B cell (primary cell): ENCODE data around the gene SRRM2. TPM values are rescaled to one million over a fixed set of nuclear protein-coding genes. Genes with fewer than 3 reads are reported as not detected.

Experiments used
- ATAC-seq: fragments of 200-7000 bp; cut with Tn5 transposase; one replicate; pipeline ENCODE4 v1.10.0; 2021; ENCODE audit warnings: low read depth, mild to moderate bottlenecking, moderate number of reproducible peaks, moderate library complexity
- CTCF ChIA-PET: fragments of 350-600 bp; sonication (Branson Sonifier 250); formaldehyde crosslinking; loops from one replicate; lab custom pipeline; 2021; ENCODE audit warnings: antibody characterized with exemption, inconsistent platforms; lab: Charles Lee
- POLR2A ChIA-PET: fragments of 350-600 bp; sonication (Branson Sonifier 250); formaldehyde crosslinking; loops from one replicate; lab custom pipeline; 2021; ENCODE audit warnings: antibody characterized with exemption; lab: Charles Lee
- DNase-seq: peaks from one replicate; pipeline ENCODE4 v3.0.0; 2013
- H2AFZ ChIP-seq: 2 replicates; pipeline ENCODE4 v1.6.1; 2012; ENCODE audit warnings: mild to moderate bottlenecking, low read depth, low read length; ENCODE audit not compliant: insufficient read depth, poor library complexity, severe bottlenecking
- H3K27ac ChIP-seq, 2 donors: 1 replicate in 1 of 2; 2 replicates in 1 of 2; pipeline ENCODE4 v1.5.1; 2012 to 2013; ENCODE audit warnings: low read length in 2 of 2, mild to moderate bottlenecking in 2 of 2, moderate library complexity in 1 of 2
- H3K27me3 ChIP-seq, 4 experiments: fragments of 200-600 bp in 1 of 4; sonication (generic) in 1 of 4; replicated peaks in 1 of 4; 1 replicate in 2 of 4; 2 replicates in 2 of 4; pipeline versions ENCODE4 v1.6.1 to v1.7.0; 2013 to 2016; ENCODE audit warnings: low read length in 3 of 4, mild to moderate bottlenecking in 2 of 4, mixed read lengths in 1 of 4, moderate library complexity in 1 of 4; ENCODE audit not compliant: insufficient read depth in 4 of 4, control insufficient read depth in 3 of 4; ENCODE audit errors: control extremely low read depth in 1 of 4
- H3K36me3 ChIP-seq, 2 experiments: replicated peaks in 1 of 2; 1 replicate in 1 of 2; 2 replicates in 1 of 2; pipeline versions ENCODE4 v1.6.1 to v1.7.1; 2013; ENCODE audit warnings: low read length in 1 of 2; ENCODE audit not compliant: insufficient read depth in 2 of 2, control insufficient read depth in 1 of 2; ENCODE audit errors: control extremely low read depth in 1 of 2, extremely low read depth in 1 of 2
- H3K4me1 ChIP-seq, 2 donors: fragments of 200-600 bp in 1 of 2; sonication (generic) in 1 of 2; 1 replicate in 1 of 2; 2 replicates in 1 of 2; pipeline versions ENCODE4 v1.5.1 to v1.6.1; 2013 to 2017; ENCODE audit warnings: low read length in 2 of 2; ENCODE audit not compliant: control insufficient read depth in 2 of 2, insufficient read depth in 2 of 2
- H3K4me2 ChIP-seq: replicated peaks from 2 replicates; pipeline ENCODE3; 2012; ENCODE audit warnings: mild to moderate bottlenecking, low read depth, low read length; ENCODE audit not compliant: poor library complexity, severe bottlenecking
- H3K4me3 ChIP-seq, 5 experiments: fragments of 200-600 bp in 1 of 5; sonication (generic) in 1 of 5; 1 replicate in 3 of 5; 2 replicates in 2 of 5; pipeline versions ENCODE4 v1.5.1 to v1.7.0; 2011 to 2016; ENCODE audit warnings: low read length in 4 of 5, mild to moderate bottlenecking in 4 of 5, low read depth in 2 of 5, control low read depth in 1 of 5, moderate library complexity in 1 of 5; ENCODE audit not compliant: insufficient read depth in 1 of 5; ENCODE audit errors: control extremely low read depth in 1 of 5, extremely low read depth in 1 of 5
- H3K79me2 ChIP-seq: fragments of 200-600 bp; sonication (generic); one replicate; pipeline ENCODE4 v1.6.0; 2016; ENCODE audit warnings: low read length; ENCODE audit not compliant: control insufficient read depth, insufficient read depth
- H3K9ac ChIP-seq: fragments of 200-600 bp; sonication (generic); 2 replicates; pipeline ENCODE4 v1.6.1; 2017; ENCODE audit warnings: mild to moderate bottlenecking, low read length, moderate library complexity
- H3K9me3 ChIP-seq, 3 donors: one replicate each; pipeline versions ENCODE4 v1.6.1 to v1.7.1; 2013; ENCODE audit warnings: low read length in 2 of 3; ENCODE audit not compliant: control insufficient read depth in 2 of 3, insufficient read depth in 1 of 3; ENCODE audit errors: control extremely low read depth in 1 of 3
- H4K20me1 ChIP-seq: 2 replicates; pipeline ENCODE4 v1.6.0; 2012; ENCODE audit warnings: mild to moderate bottlenecking, low read length; ENCODE audit not compliant: insufficient read depth, control insufficient read depth, poor library complexity, severe bottlenecking
- H3K27ac Mint-ChIP-seq: one replicate; pipeline ENCODE4 v1.8.0; 2021; ENCODE audit warnings: mixed read lengths
- H3K27me3 Mint-ChIP-seq: one replicate; pipeline ENCODE4 v1.8.0; 2021; ENCODE audit warnings: mixed read lengths
- H3K4me1 Mint-ChIP-seq: one replicate; pipeline ENCODE4 v1.8.0; 2021; ENCODE audit warnings: mixed read lengths
- H3K4me3 Mint-ChIP-seq: one replicate; pipeline ENCODE4 v1.8.0; 2021; ENCODE audit warnings: mixed read lengths
- H3K9me3 Mint-ChIP-seq: one replicate; pipeline ENCODE4 v1.8.0; 2022; ENCODE audit warnings: mixed read lengths; ENCODE audit not compliant: insufficient read depth
- EZH2 ChIP-seq: IDR thresholded peaks from 2 replicates; pipeline ENCODE4 v1.6.1; 2012; ENCODE audit warnings: borderline replicate concordance, low read depth, mild to moderate bottlenecking, moderate library complexity, low read length; ENCODE audit not compliant: insufficient read depth, poor library complexity, severe bottlenecking
- WGBS: methylation state at CpG from one replicate; pipeline ENCODE4 v1.1.5; 2013; ENCODE audit warnings: missing lambda C conversion rate; ENCODE audit not compliant: insufficient coverage; 5-methylcytosine and 5-hydroxymethylcytosine counted together
- intact Hi-C: fragments of 100-400 bp; cut with micrococcal nuclease; formaldehyde crosslinking; loops from one replicate; pipeline ENCODE4 v1.10.0; 2022
- polyA minus RNA-seq: library from RNA; depleted of rRNA, polyadenylated mRNA; stranded (reverse); fragments of >200 nt; gene quantifications from 2 replicates; pipeline ENCODE4 v1.2.3, GENCODE V29; 2012
- polyA plus RNA-seq: library from polyadenylated mRNA; depleted of rRNA; stranded (reverse); fragments of >200 nt; gene quantifications from 2 replicates; pipeline ENCODE4 v1.2.3, GENCODE V29; 2012
- total RNA-seq, 2 donors: library from RNA; stranded (reverse); fragments of 120-200 nt in 1 of 2; gene quantifications; 1 replicate in 1 of 2; 2 replicates in 1 of 2; pipeline versions ENCODE4 v1.2.3 to v1.2.4, GENCODE V29; 2013 to 2022
- TF ChIP-seq, protein P1 (sequence below): fragments of 200-600 bp; IDR thresholded peaks from one replicate; pipeline ENCODE4 v1.8.0; 2022; ENCODE audit warnings: antibody characterized with exemption, mild to moderate bottlenecking

The SRRM2 gene
- total RNA-seq = 1,470 and 1,485 TPM in 2 replicates
- total RNA-seq (2013) = 107 TPM
- 1,588 and 1,879 TPM in 2 replicates for polyA plus RNA-seq
- polyA minus RNA-seq = 173 and 341 TPM in 2 replicates

DNA sequence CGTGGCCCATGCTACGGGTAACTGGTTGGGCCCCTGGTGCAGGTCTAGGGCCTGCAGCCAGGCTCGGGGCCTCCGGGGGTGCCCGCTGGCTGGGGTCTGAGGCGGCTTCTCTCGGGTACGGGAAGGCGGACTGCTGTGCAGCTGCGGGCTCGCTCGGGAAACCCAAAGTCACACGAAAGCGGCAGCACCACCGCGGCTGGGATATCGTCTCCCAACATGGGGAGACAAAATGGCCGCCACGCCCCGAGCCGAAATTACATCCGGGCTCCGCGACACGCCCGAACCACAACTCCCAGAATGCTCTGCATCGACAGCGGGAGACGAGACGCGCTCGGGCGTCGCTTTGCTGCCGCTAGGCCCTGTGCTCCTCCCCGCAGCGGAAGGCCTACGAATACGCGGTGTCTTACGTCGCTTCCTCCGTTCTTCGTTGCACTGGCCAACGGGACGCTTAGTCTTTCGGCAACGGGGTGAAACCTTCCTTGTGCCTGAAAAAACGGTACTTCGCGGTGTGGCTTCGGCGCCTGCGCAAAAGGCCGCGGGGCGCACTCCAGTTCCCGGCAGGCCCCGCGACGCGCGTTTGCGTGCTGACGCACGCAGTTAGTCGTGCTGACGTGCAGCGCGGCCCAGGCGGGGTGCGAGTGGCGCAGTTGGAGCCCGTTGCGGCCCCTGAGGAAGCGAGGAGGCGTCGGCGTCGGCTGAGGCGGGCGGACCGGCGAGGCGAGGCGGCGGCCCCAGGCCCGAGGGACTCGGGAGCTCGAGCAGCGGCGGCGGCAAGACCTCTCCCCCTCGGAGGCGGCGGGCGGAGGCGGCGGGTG lies at the start of gene SRRM2:
Gene SRRM2 (plus strand): TSS at position 604 of the 815 bp plus-strand sequence. CDS start 3,727 bp downstream, outside the sequence.
- Mint-ChIP-seq H3K9me3 (peaks cover 2% of the 10 kb centered on the region), H3K4me1 (peaks cover 50% of the 10 kb centered on the region), H3K27ac (peak within 1 kb of the TSS; percentile 99), H3K27me3 (no peaks in the 10 kb centered on the region), H3K4me3 (peak within 1 kb of the TSS; percentile 95)
- DNase-seq (peak; percentile 100), ATAC-seq (peak; percentile 83)
- H3K9ac ChIP-seq = peak within 1 kb of the TSS; percentile 92
- ChIA-PET CTCF (interaction anchor here (0.6 to 0.7 kb wide), 2 partner anchors 116 to 1972 kb away, joined by 3 read pairs; no protein-coding TSS in a partner anchor), POLR2A (interaction anchor here (0.6 to 3.5 kb wide), 3 partner anchors 15 to 1612 kb away, joined by 3 to 31 read pairs (median 4); partner anchors contain the start of gene ELOB)
- H3K27me3 ChIP-seq = no peaks in the 10 kb centered on the region
- WGBS = 4% methylated on average over 93 of the region's 99 CpGs
- H3K4me2 ChIP-seq = peak within 1 kb of the TSS; percentile 97
- intact Hi-C loops = loop anchor here (1.0 to 5.0 kb wide), 5 partner anchors 25 to 270 kb away; partner anchors contain the start of genes ELOB, FLYWCH1, FLYWCH2 and HCFC1R1
- peak within 1 kb of the TSS; percentile 95 to 98 for H3K27ac ChIP-seq
- peak within 1 kb of the TSS; percentile 99 for H2AFZ ChIP-seq
- peak within 1 kb of the TSS; percentile 68 to 97 (median 82) for H3K4me3 ChIP-seq
- peaks cover 0 to 8% of the 10 kb centered on the region in 2 experiments for H3K36me3 ChIP-seq
- peaks cover 45% of the 10 kb centered on the region for H4K20me1 ChIP-seq
- H3K9me3 ChIP-seq = peaks cover 0 to 10% (median 3%) of the 10 kb centered on the region in 3 donors
- H3K4me1 ChIP-seq = peaks cover 36 to 45% of the 10 kb centered on the region in 2 donors
- TF ChIP-seq EZH2 = no peak
- TF ChIP-seq, protein P1, sequence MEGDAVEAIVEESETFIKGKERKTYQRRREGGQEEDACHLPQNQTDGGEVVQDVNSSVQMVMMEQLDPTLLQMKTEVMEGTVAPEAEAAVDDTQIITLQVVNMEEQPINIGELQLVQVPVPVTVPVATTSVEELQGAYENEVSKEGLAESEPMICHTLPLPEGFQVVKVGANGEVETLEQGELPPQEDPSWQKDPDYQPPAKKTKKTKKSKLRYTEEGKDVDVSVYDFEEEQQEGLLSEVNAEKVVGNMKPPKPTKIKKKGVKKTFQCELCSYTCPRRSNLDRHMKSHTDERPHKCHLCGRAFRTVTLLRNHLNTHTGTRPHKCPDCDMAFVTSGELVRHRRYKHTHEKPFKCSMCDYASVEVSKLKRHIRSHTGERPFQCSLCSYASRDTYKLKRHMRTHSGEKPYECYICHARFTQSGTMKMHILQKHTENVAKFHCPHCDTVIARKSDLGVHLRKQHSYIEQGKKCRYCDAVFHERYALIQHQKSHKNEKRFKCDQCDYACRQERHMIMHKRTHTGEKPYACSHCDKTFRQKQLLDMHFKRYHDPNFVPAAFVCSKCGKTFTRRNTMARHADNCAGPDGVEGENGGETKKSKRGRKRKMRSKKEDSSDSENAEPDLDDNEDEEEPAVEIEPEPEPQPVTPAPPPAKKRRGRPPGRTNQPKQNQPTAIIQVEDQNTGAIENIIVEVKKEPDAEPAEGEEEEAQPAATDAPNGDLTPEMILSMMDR = no peak
- peaks cover 64% of the 10 kb centered on the region for H3K79me2 ChIP-seq
